Gastroesophageal sphincter (tissue), 4 donors: ENCODE measurements around the gene SMC1A. TPM values are rescaled to one million over a fixed set of nuclear protein-coding genes. Genes with fewer than 3 reads are reported as not detected.

ENCODE experiments used
- ATAC-seq: fragments of 150-250 bp; one replicate; pipeline ENCODE4 v1.9.1; 2016; ENCODE audit warnings: mild to moderate bottlenecking, moderate library complexity
- H3K27ac ChIP-seq, 4 donors: fragments of 200-600 bp; sonication (generic) in 3 of 4; 1 replicate in 3 of 4; 2 replicates in 1 of 4; pipeline ENCODE4 v1.5.1; 2016 to 2019
- H3K27me3 ChIP-seq: fragments of 200-600 bp; sonication (generic); one replicate; pipeline ENCODE4 v1.5.1; 2019
- H3K36me3 ChIP-seq, 2 donors: fragments of 200-600 bp; sonication (generic); one replicate each; pipeline ENCODE4 v1.5.1; 2019; ENCODE audit warnings: control low read depth in 1 of 2
- H3K4me1 ChIP-seq, 3 donors: fragments of 200-600 bp; sonication (generic); 1 replicate in 2 of 3; 2 replicates in 1 of 3; pipeline ENCODE4 v1.5.1; 2016 to 2019; ENCODE audit warnings: control low read depth in 2 of 3
- H3K4me3 ChIP-seq, 2 donors: fragments of 200-600 bp; sonication (generic); one replicate each; pipeline ENCODE4 v1.5.1; 2019; ENCODE audit warnings: mild to moderate bottlenecking in 1 of 2, moderate library complexity in 1 of 2
- H3K9me3 ChIP-seq, 3 donors: fragments of 200-600 bp; sonication (generic); one replicate each; pipeline ENCODE4 v1.5.1; 2017 to 2019; ENCODE audit warnings: control low read depth in 2 of 3
- EP300 ChIP-seq: sonication (generic); formaldehyde crosslinking; IDR thresholded peaks from one replicate; pipeline ENCODE4 v1.6.1; 2017; ENCODE audit warnings: antibody characterized with exemption, mild to moderate bottlenecking
- POLR2A ChIP-seq, 2 donors: fragments of 450-650 bp; IDR thresholded peaks; one replicate each; pipeline ENCODE4 v1.6.1; 2017; ENCODE audit warnings: antibody characterized with exemption in 2 of 2, mild to moderate bottlenecking in 2 of 2, moderate library complexity in 1 of 2
- POLR2AphosphoS5 ChIP-seq: sonication (generic); formaldehyde crosslinking; IDR thresholded peaks from one replicate; pipeline ENCODE4 v1.6.1; 2017; ENCODE audit warnings: antibody characterized with exemption
- WGBS, 2 donors: methylation state at CpG; one replicate each; pipeline ENCODE4 v1.1.5; 2018; ENCODE audit warnings: low coverage in 1 of 2; 5-methylcytosine and 5-hydroxymethylcytosine counted together
- total RNA-seq, 4 donors: library from RNA; depleted of rRNA; stranded (reverse); fragments of >200 nt; gene quantifications; one replicate each; pipeline ENCODE4 v1.1.0, GENCODE V29; 2016
- TF ChIP-seq, protein P1 (sequence below), 4 experiments: fragments of 200-600 bp in 2 of 4; fragments of 450-650 bp in 2 of 4; sonication (generic) in 1 of 4; IDR thresholded peaks; one replicate each; pipeline ENCODE4 v1.5.1; 2017 to 2019; ENCODE audit warnings: antibody characterized with exemption in 4 of 4, mild to moderate bottlenecking in 2 of 4, moderate library complexity in 2 of 4

Gene SMC1A
- total RNA-seq, 4 donors from 2014 or later, result 28.4 to 56.0 (median 33.2) TPM

DNA sequence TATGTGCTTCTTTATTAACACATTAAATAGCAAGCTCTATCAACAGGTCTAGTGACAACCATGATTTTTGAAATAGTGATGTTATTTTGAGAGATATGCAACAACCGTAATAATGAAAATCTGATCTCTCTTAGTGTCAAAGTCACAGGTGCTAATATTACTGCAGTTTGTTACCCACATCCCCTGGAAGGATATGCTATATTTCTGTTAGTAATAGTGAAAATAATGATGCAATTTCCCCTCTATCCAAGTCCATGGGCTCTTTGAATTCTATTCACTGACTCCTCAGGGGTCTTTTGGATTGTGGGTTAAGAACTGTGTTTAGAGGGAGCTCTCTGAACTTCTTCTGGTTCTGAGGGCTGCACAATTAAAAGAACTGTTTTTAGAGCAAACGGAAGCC lies 14.8 kb upstream of the SMC1A start:
- TF ChIP-seq EP300 (no peak), POLR2AphosphoS5 (no peak), POLR2A (IDR thresholded peaks at IDR 0.05) (no peak)
- TF ChIP-seq, protein P1, sequence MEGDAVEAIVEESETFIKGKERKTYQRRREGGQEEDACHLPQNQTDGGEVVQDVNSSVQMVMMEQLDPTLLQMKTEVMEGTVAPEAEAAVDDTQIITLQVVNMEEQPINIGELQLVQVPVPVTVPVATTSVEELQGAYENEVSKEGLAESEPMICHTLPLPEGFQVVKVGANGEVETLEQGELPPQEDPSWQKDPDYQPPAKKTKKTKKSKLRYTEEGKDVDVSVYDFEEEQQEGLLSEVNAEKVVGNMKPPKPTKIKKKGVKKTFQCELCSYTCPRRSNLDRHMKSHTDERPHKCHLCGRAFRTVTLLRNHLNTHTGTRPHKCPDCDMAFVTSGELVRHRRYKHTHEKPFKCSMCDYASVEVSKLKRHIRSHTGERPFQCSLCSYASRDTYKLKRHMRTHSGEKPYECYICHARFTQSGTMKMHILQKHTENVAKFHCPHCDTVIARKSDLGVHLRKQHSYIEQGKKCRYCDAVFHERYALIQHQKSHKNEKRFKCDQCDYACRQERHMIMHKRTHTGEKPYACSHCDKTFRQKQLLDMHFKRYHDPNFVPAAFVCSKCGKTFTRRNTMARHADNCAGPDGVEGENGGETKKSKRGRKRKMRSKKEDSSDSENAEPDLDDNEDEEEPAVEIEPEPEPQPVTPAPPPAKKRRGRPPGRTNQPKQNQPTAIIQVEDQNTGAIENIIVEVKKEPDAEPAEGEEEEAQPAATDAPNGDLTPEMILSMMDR (IDR thresholded peaks at IDR 0.05), result no peak
- Histone ChIP-seq H3K4me3 (no peak overlapping the region), H3K27ac (no peak overlapping the region), H3K36me3 (peaks cover 0 to 6% of the 10 kb centered on the region in 2 donors), H3K9me3 (no peaks in the 10 kb centered on the region), H3K4me1 (peaks cover 0 to 35% (median 2%) of the 10 kb centered on the region in 3 donors), H3K27me3 (no peaks in the 10 kb centered on the region)
- no peak for ATAC-seq
- WGBS, 2 donors, result 50 to 64% methylated on average over 2 of the region's 2 CpGs

DNA sequence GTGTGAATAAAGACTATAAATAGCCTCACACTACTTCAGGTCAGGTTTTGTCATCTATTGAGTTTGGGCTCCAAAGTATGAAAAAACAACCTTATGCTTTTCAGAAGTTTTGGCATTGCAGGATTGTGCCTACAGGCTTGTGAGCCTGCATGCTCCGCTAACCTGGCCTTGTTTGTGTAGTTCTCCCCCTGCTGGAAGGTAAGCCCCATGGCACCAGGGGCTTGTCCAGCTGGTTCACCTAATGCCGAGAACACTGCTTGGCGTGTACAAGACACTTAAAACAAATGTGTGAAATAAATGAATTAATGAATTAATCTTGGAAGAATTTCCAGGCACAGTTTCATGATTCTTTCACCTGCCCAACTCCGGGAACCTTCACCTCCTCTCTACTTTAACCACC lies 13.5 kb upstream of the SMC1A start:
- peaks cover 0 to 24% (median 0%) of the 10 kb centered on the region in 3 donors for H3K4me1 ChIP-seq
- no peak overlapping the region for H3K4me3 ChIP-seq
- H3K9me3 ChIP-seq, result no peaks in the 10 kb centered on the region
- peaks cover 0 to 18% of the 10 kb centered on the region in 2 donors for H3K36me3 ChIP-seq
- WGBS, 2 donors, result 0 to 6% methylated on average over 4 of the region's 4 CpGs
- ATAC-seq, result no peak
- H3K27ac ChIP-seq, result no peak overlapping the region
- TF ChIP-seq POLR2AphosphoS5, result no peak
- TF ChIP-seq, protein P1 (IDR thresholded peaks at IDR 0.05), result peak; percentile 39 to 84 (median 52)
- no peaks in the 10 kb centered on the region for H3K27me3 ChIP-seq

DNA sequence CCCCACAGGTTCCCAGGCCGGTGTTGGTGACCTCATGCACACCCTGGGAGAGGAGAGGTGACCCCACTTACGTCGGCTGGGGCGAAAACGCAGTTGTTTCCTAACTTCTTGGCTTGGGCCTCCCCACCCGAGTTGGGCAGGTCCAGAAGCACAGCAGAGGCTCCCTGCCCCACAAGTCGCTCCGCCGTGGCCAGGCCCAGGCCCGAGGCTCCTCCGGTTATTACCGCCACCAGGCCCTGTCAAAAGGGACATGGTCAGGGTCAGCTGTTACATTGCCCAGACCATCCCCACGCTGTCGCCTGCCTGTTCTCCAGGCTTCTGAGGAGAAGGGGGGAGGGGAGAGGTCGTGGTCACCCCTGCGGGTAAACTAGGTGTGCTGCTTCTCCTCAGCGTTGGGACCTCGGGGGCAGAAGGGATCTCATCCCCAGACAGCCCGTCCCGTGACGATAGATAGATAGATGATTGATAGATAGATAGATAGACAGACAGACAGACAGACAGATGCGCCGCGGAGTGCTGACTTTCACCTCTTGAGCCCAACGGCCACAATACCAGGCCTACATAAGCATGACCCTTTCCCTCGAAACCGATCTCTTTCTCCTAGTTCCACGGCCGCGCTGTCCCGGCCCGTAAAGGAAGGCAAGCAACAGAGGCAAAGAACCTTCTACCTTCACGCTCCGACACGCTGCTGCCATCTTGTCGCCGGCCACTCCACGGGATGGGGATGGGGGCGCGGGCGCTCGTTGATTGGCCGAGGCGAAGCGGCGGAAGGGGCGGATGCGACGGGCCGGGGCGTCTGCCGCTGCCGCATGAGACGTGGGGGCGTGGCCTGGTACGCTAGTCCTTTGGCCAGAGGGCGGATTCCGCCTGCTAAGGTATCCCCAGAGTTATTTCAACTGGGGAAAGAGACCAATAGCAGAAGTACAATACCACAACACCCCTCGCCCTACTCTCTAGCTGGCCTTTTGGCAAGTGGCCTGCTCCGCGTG lies 11.5 kb upstream of the SMC1A start, which contains the start of gene HSD17B10:
HSD17B10 (minus strand) TSS at position 720 of the 989 bp plus-strand sequence; CDS start at position 695, 25 bp downstream.
- ATAC-seq, result peak; percentile 96
- H3K27ac ChIP-seq, result peak within 1 kb of the TSS; percentile 57 to 83 (median 78)
- 9 to 62% methylated on average over 6 to 23 of the region's 61 CpGs for WGBS, 2 donors
- H3K9me3 ChIP-seq, result no peaks in the 10 kb centered on the region
- H3K4me1 ChIP-seq, result peaks cover 0 to 13% (median 0%) of the 10 kb centered on the region in 3 donors
- TF ChIP-seq EP300 (no peak), POLR2A (IDR thresholded peaks at IDR 0.05) (peak; percentile 49 to 50), POLR2AphosphoS5 (peak; percentile 80)
- H3K4me3 ChIP-seq, result peak within 1 kb of the TSS; percentile 61 to 65
- H3K36me3 ChIP-seq, result peaks cover 0 to 39% of the 10 kb centered on the region in 2 donors
- no peaks in the 10 kb centered on the region for H3K27me3 ChIP-seq

GRCh38 chrX:53430231-53430630 lies 7.8 kb upstream of the SMC1A start:
- TF ChIP-seq EP300, result no peak
- TF ChIP-seq POLR2A (IDR thresholded peaks at IDR 0.05), result no peak
- TF ChIP-seq, protein P1 (IDR thresholded peaks at IDR 0.05), result no peak
- TF ChIP-seq POLR2AphosphoS5, result no peak
- no peak overlapping the region for H3K27ac ChIP-seq
- peaks cover 0 to 13% (median 0%) of the 10 kb centered on the region in 3 donors for H3K4me1 ChIP-seq
- H3K9me3 ChIP-seq, result no peaks in the 10 kb centered on the region
- 60% methylated on average over 1 of the region's 9 CpGs; no CpG with 5 or more reads in 1 of the 2 donors for WGBS, 2 donors
- no peak overlapping the region for H3K4me3 ChIP-seq
- H3K36me3 ChIP-seq, result peaks cover 0 to 48% of the 10 kb centered on the region in 2 donors
- no peak for ATAC-seq
- H3K27me3 ChIP-seq, result no peaks in the 10 kb centered on the region

- no peak for ATAC-seq
- no peak for TF ChIP-seq EP300
- TF ChIP-seq, protein P1 (IDR thresholded peaks at IDR 0.05), result no peak
- no peak for TF ChIP-seq POLR2A (IDR thresholded peaks at IDR 0.05)
- TF ChIP-seq POLR2AphosphoS5, result no peak
- peaks cover 0 to 10% (median 0%) of the 10 kb centered on the region in 3 donors for H3K4me1 ChIP-seq
- no peak overlapping the region for H3K4me3 ChIP-seq
- H3K9me3 ChIP-seq, result no peaks in the 10 kb centered on the region
- WGBS, 2 donors, result 80% methylated on average over 1 of the region's 8 CpGs; no CpG with 5 or more reads in 1 of the 2 donors
- H3K27me3 ChIP-seq, result no peaks in the 10 kb centered on the region
- peaks cover 0 to 48% of the 10 kb centered on the region in 2 donors for H3K36me3 ChIP-seq
- H3K27ac ChIP-seq, result no peak overlapping the region
Observed at GRCh38 chrX:53429755-53430154, 7.3 kb upstream of the SMC1A start.
